HEK293T (cell line): ENCODE data around the gene KDM2B.

ENCODE experiments used
- CTCF ChIA-PET: fragments of 350-600 bp; formaldehyde crosslinking; extraction: SDS; loops from one replicate; lab custom pipeline; 2021; ENCODE audit warnings: antibody characterized with exemption, inconsistent platforms; lab: Yijun Ruan, JAX
- POLR2A ChIA-PET: fragments of 350-600 bp; formaldehyde crosslinking; extraction: SDS; loops from one replicate; lab custom pipeline; 2020; ENCODE audit warnings: antibody characterized with exemption, inconsistent platforms; lab: Yijun Ruan, JAX
- DNase-seq: peaks from one replicate; pipeline ENCODE4 v3.0.0; 2012; ENCODE audit warnings: mixed read lengths; ENCODE audit errors: extremely low spot score
- ARNT ChIP-seq: fragments of 450-650 bp; IDR thresholded peaks from 2 replicates; pipeline ENCODE4 v1.6.1; 2017; ENCODE audit warnings: mild to moderate bottlenecking
- BHLHE40 ChIP-seq: fragments of 450-650 bp; IDR thresholded peaks from 2 replicates; pipeline ENCODE4 v1.6.1; 2016; ENCODE audit warnings: mild to moderate bottlenecking, moderate library complexity, borderline replicate concordance
- CTBP1 ChIP-seq: fragments of 450-650 bp; IDR thresholded peaks from 2 replicates; pipeline ENCODE4 v1.6.1; 2016; ENCODE audit warnings: borderline replicate concordance
- ELF4 ChIP-seq: fragments of 450-650 bp; IDR thresholded peaks from 2 replicates; pipeline ENCODE4 v1.6.1; 2017; ENCODE audit warnings: antibody characterized with exemption
- FOXA1 ChIP-seq: fragments of 450-650 bp; IDR thresholded peaks from 2 replicates; pipeline ENCODE4 v1.6.1; 2016; ENCODE audit warnings: mild to moderate bottlenecking
- FOXK2 ChIP-seq: fragments of 450-650 bp; IDR thresholded peaks from 2 replicates; pipeline ENCODE4 v1.6.1; 2016; ENCODE audit warnings: mild to moderate bottlenecking
- FOXM1 ChIP-seq: fragments of 450-650 bp; IDR thresholded peaks from 2 replicates; pipeline ENCODE4 v1.6.1; 2017; ENCODE audit warnings: mild to moderate bottlenecking, borderline replicate concordance
- HDGF ChIP-seq: fragments of 450-650 bp; IDR thresholded peaks from 2 replicates; pipeline ENCODE4 v1.6.1; 2017; ENCODE audit warnings: antibody characterized with exemption, borderline replicate concordance
- L3MBTL2 ChIP-seq: fragments of 450-650 bp; conservative IDR thresholded peaks from 2 replicates; pipeline ENCODE4 v1.6.1; 2016; ENCODE audit warnings: mild to moderate bottlenecking
- LEF1 ChIP-seq: fragments of 450-650 bp; IDR thresholded peaks from 2 replicates; pipeline ENCODE4 v1.6.1; 2017; ENCODE audit warnings: mild to moderate bottlenecking, borderline replicate concordance
- NFRKB ChIP-seq: fragments of 450-650 bp; IDR thresholded peaks from 2 replicates; pipeline ENCODE4 v1.6.1; 2016; ENCODE audit warnings: mild to moderate bottlenecking, moderate library complexity
- PKNOX1 ChIP-seq: fragments of 450-650 bp; IDR thresholded peaks from 2 replicates; pipeline ENCODE4 v1.6.1; 2016
- SP1 ChIP-seq: fragments of 450-650 bp; IDR thresholded peaks from 2 replicates; pipeline ENCODE4 v1.6.1; 2017
- SUZ12 ChIP-seq: fragments of 450-650 bp; IDR thresholded peaks from 2 replicates; pipeline ENCODE4 v1.6.1; 2016; ENCODE audit warnings: mild to moderate bottlenecking
- TARDBP ChIP-seq: fragments of 450-650 bp; IDR thresholded peaks from 2 replicates; pipeline ENCODE4 v1.6.1; 2016
- ZNF384 ChIP-seq: fragments of 450-650 bp; IDR thresholded peaks from 2 replicates; pipeline ENCODE4 v1.6.1; 2016

Gene KDM2B

GRCh38 chr12:121383601-121384021, 197.2 kb downstream of the KDM2B start:
- DNase-seq, result no peak
- ChIA-PET CTCF (interaction anchor here (0.7 to 0.9 kb wide), 3 partner anchors 9 to 49 kb away, joined by 3 to 4 read pairs (median 4); partner anchors contain the start of gene RNF34), POLR2A (interaction anchor here (1.2 kb wide), 1 partner anchor 17 kb away, joined by 5 read pairs; no protein-coding TSS in a partner anchor)
- TF ChIP-seq NFRKB (no peak), ZNF384 (no peak), CTBP1 (no peak), SP1 (no peak), FOXA1 (no peak), SUZ12 (no peak), PKNOX1 (no peak), HDGF (no peak), FOXM1 (no peak), LEF1 (no peak), ELF4 (no peak), L3MBTL2 (no peak), FOXK2 (no peak), TARDBP (no peak), ARNT (no peak), BHLHE40 (no peak)

- ChIA-PET CTCF (no interaction called here), POLR2A (no interaction called here)
- TF ChIP-seq TARDBP (no peak), NFRKB (no peak), L3MBTL2 (no peak), LEF1 (no peak), BHLHE40 (no peak), ARNT (no peak), PKNOX1 (no peak), ELF4 (no peak), FOXM1 (no peak), SUZ12 (no peak), HDGF (no peak), FOXK2 (no peak), ZNF384 (no peak), CTBP1 (no peak), FOXA1 (no peak), SP1 (no peak)
- DNase-seq, result no peak
Measured at GRCh38 chr12:121379945-121380344, 200.9 kb downstream of the KDM2B start.
